Nucleus accumbens (tissue), 56 donors: ENCODE results near the gene PROX2.

Source experiments
- DNase-seq, 56 donors: peaks; one replicate each; lab custom pipeline; 2025; lab: John Stamatoyannopoulos, UW

Gene PROX2

DNA sequence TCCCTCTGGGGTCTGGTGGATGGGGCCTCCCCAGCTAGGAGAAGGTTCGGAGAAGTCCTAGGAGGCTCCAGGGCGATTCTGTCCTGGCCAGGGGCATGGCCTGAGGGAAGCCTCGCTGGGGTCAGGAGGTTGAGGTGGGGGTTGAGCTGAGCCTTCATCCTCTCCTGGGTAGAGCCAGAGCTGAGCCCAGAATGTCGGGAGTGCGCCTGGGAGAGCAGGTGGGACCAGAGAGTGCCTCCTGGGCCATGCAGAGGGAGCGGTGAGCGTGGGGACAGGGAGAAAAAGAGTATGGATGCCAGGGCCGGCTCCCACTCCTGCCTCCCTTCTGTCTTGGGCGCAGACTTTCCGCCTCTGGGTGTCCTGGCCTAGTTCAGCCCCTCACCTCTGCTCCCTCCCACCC lies 34.0 kb upstream of the PROX2 start:
- no peak for DNase-seq

DNA sequence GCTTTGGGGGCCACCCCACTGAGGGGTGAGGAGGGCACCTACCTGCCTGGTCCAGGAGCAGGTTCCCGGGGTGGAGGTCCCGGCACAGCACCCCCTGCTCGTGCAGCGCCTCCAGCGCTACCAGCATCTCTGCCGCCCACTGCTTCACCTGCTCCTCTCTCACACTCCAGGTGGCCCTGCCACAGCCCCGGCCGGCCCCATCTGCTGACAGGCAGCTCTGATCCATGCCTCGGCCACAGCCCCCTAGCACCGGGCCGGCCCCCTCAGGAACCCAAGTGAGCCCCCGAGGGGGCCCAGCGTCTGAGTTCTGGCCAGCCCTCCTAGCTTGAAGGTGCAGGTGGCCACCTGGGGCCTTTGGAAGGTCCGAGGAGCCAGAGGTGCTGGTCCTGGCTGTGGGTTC lies 33.6 kb upstream of the PROX2 start:
- no peak for DNase-seq

DNA sequence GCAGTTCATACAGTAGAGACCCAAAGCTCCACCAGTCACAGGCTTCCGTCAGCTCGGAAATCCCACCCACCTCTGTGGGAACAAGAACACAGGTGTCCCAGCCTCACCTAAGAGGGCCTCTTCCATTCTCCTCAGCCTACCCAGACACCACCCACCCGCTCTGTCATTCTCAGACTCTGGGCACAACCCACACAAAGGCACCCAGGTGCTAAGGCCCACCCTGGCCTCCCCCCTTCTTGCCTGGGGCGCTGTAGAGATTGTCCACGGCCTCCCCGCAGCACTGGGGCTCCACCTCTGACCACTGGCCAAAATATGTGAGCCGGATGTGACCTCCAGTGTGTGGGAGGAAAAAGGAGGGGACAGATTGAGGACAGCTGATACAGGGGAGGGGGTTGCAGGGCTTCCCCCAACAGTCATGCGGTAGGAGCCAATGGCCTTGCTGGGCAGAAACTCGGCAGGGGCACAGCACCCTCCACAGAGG lies 33.0 kb upstream of the PROX2 start:
- no peak for DNase-seq

DNA sequence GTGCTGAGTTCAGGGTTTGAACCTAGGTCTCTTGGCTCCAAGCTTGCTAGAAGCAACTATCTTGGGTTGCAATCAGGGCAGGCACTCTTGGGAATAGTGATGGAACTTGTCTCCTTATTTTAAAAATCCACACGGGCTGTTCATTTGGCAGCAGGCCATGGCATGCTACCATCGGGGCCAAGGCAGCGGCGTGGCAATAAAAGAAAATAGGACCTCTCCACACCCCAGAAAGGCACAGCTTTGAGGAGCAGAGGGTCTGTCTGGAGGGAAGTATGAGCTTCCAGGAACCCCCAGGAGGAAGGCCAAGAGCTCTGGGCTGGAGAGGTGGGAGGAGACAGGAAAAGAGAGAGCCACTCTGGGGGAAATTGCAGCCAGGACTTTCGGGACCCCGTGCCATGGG lies 31.8 kb upstream of the PROX2 start:
- DNase-seq: peak in 14 of 56 donors; percentile 7 to 63 (median 22)

DNA sequence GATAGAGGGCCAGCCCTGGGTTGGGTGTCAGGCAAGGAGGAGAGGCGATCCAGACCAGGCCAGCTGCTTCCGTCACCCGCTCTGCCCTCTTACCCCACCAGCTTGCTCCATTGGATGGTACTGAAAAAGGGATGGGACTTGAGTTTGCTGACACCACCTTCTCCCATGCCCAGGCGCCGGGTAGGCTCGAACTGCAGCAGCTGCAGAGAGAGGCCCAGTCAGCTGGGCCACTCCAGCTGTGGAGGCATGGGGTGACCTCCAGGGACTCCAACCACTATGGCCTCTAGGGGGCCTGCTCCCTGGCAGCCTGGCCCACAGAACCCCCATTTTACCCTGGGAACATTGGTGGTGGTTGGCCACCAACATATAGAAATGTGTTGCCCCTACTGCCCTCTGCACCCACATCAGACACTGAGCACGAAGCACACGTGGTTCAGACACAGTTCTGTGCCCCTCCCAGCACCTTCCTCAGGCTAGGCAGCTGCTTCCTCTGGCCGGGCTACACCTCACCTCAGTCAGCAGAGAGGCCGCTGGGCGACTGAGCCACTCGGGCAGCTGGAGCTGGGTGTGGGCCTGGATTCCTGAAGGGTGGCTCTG lies 31.1 kb upstream of the PROX2 start:
- DNase-seq: no peak

DNA sequence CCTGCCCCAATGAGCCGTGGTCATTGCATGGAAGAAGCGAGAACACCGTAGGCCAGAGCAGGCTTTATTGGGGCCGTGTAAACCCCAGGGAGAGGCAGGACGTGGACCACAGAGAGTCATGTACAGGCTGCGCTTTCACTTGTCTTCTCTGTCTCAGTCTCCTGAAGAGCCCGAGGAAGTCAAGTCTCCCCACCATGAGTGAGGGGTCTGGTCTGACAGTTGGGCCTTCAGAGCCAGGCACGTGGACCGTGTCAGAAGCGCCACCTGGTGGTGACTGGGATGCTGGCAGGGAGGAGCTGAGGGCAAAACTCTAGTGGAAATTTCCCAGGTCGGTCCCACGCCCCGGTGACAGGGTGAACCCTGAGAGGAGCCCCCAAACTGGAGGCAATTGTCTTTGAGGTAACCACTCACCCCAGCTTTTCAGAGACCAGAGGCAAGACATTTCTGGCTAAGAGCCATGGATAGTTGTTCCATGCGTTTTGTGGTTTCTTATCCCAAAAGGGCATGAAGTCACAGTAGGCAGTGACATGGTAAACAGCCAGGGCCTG lies 29.7 kb upstream of the PROX2 start:
- peak in 46 of 56 donors; percentile 15 to 80 (median 46) for DNase-seq

DNA sequence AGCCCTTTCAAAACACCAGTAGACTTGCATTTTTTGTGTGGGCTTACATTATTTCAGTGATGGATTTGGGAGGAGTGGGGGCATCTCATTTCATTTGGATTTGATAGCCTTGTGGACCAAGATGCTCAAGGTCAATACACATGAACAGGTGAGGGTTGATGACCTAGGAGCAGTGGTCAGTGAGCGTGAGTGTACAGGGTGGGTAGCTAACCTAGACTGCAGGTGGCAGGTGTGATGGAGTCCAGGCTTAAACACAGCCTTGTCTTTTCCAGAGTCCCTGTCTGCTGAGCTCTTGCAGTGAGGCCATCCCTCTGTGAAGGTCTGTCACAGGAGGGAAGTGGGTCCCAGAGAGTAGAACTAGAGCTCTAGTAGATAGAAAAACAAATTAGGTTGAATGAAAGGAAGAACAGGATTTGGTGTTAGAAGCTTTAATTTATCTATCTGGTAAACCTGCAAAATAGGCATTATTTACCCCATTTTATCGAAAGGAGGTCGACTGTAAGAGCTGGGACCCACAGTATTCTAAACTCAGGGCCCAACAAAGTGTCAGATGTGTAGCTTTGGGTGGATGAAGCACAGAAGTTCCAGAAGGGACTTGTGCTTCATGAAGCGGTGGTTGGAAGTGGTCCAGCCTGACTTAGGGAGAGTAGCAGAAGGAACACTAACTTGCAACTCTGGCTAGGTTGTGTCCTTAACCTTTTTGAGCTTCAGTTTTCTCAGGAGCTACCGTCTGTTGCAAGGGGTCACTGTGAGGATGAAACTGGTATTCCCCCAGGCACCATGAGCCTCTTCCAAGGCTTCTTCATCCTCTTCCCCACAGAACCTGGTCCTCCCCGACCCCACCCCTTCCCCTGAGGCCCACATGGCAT lies 28.9 kb upstream of the PROX2 start:
- no peak for DNase-seq

DNA sequence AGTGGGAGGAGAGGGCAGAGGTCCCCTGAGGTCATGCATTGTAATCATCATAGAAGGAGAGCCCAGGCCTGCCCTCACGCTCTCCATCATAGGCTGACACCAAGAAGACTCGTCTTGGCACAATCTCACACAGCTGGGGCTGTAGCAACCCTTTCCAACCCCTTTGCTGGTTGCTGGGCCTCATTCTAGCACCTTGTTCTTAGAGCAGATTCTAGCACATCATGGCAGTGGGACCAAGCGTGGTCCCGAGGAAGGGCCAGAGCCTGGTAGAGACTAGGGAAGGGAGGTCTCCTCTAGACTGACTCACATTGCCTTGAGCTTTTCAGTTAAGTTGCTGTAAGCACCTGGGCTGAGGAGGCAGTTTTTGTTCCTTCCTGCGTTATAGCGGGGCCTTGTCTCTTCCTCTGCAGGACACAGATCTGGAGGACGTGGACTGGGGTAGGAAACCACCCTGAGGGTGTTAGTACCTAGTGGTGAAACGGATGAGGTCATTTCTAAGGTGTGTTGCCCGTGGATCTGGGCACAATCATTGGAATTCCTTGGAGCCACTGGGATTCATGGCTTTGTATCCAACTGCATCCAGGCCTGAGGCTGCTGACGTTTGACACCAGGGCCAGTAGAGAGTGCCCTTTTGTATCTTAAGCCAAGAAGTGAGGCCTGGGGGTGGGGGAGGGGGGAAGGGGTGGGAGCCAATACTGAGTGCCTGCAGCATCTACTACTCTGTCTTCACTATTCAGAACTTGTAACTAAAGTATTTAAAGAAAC lies 27.2 kb upstream of the PROX2 start:
- peak in 3 of 56 donors; percentile 8 to 21 (median 19) for DNase-seq

DNA sequence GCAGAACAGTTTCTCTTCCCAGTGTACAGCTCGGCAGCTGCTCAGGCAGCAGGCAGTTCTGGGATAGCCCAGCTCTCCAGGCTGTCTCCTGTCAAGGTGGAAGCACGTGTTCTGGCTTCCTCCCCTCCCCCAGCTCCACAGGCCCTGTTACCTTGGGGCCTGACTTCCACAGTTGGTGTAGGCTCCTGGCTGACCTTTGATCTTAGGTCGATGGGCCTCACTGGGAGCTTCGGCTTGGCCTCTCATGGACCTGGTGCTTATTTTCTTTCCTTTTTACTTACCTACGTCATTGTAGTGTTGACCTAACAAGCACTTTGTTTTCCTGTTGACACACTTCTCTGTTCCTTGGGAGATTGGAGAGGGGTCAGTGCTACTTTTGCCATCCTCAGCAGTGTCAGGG lies 22.7 kb upstream of the PROX2 start:
- DNase-seq: no peak

DNA sequence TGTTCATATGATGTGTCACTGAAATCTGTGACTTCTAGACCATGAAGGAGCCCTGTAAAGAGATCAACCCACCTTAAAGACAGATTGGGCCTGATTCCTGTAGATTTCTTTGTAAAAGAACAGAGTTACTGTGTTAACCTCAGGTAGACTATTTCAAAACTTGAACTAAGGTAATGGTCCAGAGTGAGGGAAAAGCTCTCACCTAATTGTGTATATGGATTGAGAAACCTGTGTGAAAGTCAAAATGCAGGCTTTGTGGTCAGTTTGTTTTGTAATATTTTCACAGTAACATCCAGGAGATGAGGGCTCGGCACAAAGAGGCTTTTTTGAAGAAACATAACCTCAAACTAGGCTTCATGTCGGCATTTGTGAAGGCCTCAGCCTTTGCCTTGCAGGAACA lies 22.1 kb upstream of the PROX2 start:
- no peak for DNase-seq

DNA sequence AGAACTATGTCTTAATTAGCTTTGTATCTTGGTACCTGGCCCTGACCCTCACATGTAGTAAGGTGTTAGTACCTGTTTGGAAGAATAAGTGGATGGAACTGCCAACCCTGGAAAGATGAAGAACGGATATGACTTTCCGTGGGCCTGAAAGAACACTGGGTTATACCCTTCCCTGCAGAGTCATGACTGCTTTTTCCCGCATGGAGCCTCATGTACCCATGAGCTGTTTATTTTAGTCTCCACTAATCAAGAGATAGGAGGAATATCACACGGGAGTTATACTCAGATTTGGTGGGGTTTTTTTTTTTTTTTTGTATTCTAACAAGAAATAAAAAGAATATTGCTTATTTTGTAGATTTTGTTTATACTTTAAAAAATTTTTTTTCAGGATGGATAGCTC lies 21.7 kb upstream of the PROX2 start:
- DNase-seq: no peak

DNA sequence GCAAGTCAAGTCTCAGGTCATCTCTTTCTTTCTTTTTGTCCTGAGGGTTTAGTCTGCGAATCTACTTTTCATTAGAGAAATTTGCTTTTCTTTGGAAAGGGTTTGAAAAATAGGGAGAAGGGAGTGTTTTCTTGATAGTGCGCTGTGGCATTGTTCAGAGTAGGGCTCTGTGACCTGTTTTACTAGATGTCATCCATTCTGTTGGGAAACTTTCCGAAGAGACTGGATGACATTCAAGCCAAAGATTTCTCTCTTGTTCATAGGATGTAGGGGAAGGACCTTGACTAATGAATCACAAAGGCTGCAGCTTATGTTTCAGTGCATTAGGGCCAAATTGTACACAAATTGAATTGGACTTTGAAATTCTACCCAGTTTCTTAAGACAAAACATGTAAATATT lies 20.5 kb upstream of the PROX2 start:
- DNase-seq: no peak

DNA sequence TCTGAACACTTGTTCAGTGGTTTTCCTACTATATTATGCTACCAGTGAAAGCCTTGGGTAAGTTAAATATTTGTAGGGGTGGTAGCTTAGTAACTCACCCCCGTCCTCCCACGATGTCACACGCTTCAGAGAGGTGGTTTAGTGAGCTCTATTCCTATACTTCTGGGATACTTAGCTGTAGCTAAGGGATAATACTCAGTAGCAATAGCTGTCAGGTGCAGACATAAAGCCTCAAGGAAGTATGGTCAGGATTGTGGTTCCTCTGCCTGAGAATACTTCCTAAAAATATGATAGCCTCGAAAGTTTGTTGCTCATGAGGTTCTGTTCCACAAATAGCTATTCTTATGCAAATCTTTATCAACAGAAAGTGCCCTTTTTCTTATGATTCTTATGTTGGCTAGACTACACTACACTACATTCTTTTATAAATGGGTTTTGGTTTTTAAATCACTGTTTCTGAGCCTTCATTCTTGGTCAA lies 17.7 kb upstream of the PROX2 start:
- no peak for DNase-seq

DNA sequence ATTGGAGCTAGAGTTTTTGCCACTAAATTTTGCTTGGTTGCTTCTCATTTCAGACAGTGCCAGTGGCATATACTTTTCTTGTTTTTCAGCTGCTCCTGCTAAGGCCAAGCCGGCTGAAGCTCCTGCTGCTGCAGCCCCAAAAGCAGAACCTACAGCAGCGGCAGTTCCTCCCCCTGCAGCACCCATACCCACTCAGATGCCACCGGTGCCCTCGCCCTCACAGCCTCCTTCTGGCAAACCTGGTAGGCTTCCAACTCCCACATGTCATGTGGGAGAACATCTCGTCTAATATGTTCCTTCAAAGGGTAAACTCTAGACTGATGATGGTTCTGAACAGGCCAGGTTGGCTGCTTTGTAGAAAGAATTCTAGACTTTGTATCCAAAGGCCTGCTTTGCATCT lies 16.8 kb upstream of the PROX2 start:
- peak in 5 of 56 donors; percentile 24 to 33 (median 25) for DNase-seq

DNA sequence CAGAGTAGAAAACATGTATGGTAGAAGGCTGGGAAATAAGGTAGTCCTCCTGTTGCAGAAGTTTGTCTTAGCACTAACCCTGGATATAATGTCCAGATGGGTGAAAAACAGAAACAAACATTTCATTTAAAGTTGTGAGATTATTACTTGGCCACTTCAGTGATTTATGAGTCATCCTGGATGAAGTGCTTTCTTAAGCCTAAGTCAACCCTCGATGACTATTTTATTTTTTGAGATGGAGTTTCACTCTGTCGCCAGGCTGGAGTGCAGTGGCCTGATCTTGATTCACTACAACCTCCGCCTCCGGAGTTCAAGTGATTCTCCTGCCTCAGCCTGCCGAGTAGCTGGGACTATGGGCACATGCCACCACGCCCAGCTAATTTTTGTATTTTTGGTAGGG lies 15.9 kb upstream of the PROX2 start:
- no peak for DNase-seq

DNA sequence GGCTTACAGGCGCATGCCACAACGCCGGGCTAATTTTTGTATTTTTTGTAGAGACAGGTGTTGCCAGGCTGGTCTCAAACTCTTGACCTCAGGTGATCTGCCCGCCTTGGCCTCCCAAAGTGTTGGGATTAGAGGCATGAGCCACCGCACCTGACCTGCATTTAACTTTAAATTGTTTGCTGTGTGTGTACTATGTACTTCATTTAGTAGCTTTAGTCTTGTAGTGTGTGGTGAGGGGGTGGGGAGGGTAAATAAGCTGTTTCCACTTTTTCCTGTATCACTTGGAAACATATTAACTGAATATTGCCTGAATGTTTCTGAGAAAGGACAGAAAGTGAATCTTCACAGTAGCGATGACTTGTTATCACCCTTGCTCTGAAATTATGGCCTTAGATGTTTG lies 14.3 kb upstream of the PROX2 start:
- DNase-seq: no peak

DNA sequence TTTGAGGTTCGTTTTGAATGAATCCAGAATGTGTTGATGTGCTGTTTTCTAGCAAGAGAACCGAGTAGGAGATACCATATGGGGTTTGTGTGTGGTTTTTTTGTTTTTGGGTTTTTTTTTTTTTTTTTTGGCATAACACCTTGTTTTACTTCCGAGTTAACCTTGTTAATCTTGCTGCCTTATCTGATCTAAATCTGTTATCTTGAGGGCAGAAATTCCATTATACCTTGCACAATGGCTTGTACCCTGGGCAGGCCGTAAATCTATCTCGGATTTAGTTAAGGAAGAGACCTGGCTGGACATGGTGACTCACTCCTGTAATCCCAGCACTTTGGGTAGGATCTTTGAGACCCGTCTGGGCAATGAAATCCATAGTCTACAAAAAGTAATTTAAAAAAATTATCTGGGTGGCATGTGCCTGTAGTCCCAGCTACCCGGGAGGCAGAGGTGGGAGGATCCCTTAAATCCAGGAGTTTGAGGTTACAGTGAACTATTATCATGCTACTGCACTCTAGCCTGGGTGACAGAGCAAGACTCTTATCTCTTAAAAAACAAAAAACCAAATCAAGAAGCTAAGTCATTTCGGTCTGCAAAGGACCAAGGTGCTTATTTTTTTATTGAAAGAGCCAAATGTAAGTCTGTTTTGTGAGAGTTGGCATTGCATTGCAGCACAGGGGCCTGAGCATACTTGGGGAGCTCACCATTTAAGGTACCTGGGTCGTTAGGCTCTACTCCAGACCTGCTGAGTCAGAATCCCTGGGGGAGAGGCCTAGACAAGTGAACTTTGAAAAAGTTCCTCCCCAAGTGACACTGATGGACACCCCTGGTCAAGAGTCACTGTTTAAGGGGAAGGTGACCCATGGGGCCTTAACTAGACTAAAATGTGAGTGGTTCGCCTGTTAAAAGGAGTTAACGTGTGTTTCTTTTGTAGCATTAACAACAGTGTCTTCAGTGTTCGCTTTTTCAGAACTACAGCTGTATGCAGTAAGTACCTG lies 12.5 kb upstream of the PROX2 start:
- DNase-seq: no peak

DNA sequence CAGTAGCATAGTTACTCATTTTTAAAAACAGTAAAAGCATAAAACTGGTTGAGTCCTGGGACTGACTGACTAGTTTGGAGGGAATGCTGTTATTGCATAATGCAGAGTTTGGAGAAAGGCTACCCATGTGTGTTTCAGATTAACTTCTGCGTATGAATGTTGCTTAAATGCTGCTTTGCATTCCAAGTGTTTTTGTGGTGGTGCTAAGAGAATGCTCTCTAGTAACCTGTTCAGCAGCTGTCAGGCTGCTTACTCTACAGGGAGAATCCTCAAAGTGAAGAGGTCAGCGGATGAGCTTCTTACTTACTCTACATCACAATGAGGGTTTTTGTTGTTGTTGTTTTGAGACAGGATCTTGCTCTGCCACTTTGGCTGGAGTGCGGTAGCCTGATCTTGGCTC lies 10.1 kb upstream of the PROX2 start:
- DNase-seq: no peak

DNA sequence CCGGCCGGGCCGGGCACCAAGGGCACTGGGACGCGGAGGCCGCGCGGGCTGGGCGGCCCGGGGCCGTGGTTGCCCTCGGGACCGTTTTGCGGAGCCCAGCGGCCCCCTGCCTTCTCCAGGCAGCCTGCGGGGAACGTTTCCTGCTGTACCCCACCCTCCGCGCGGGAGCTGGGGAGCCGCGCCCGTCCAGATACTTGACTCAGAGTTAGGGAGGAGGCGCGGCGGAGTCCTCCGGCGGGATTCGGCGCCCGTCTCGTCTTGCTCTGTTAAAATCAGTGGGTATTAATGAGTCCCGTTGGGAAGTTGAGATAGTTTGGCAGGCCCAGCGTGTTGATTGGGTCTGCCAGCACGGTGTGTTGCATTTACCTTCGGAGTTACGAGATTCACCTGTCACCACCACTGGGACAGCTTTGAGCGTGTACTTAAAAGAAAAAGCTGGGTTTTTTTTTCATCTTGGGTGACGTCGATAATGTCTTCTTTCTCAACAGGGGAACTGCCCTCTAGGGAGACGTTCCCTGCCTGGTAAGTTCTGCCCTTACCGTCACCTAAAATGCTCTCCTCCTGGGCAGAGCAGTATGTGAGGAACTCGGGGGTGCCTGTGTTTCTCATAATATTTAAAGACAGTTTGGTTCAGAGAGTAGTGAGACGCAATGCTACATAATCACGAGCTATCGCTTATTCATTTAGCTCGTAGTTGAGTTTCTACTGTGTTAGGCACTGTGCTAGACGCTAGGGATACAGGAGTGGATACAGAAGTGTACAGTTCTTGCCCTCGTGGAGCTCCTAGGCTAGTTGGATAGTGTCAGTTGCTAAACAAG lies 6.4 kb upstream of the PROX2 start:
- peak in 20 of 56 donors; percentile 15 to 67 (median 54) for DNase-seq
